Occipital lobe (tissue), 2 donors: ENCODE data around the gene STAG1. TPM values are rescaled to one million over a fixed set of nuclear protein-coding genes. Genes with fewer than 3 reads are reported as not detected.
"Not testable (repeated sequence)": the region's sequence is repeated elsewhere in the genome, so short reads cannot be mapped to it uniquely, and the experiment has no call there.

ENCODE experiments used
- DNase-seq: peaks from one replicate; lab custom pipeline; 2025; lab: John Stamatoyannopoulos, UW
- total RNA-seq: library from RNA; depleted of rRNA; stranded (reverse); fragments of >200 nt; gene quantifications from one replicate; pipeline ENCODE4 v1.2.3, GENCODE V29; 2014

The STAG1 gene
- total RNA-seq, 1 donor from 2014 or later = 80.8 TPM

- no peak for DNase-seq
Observed at GRCh38 chr3:136414476-136414875, 337.7 kb downstream of the STAG1 start.

DNA sequence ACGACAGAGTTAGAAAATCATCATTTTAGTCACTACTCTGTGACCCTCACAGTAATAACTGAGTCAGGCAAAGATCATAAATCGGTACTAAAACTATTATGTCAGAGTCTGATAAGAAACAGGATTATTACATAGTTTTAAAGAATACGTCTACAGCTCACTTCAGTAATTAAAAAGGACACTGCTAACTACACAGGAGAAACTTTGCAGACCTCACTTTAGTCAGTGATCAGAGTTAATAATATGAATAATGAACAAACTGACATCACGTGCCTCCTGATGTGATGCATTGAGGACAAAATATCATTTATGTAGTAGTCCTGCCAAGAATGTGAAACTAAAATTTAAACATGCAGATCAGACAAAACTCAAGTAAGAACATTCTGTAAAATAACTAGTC lies 339.9 kb downstream of the STAG1 start:
- no peak for DNase-seq

DNA sequence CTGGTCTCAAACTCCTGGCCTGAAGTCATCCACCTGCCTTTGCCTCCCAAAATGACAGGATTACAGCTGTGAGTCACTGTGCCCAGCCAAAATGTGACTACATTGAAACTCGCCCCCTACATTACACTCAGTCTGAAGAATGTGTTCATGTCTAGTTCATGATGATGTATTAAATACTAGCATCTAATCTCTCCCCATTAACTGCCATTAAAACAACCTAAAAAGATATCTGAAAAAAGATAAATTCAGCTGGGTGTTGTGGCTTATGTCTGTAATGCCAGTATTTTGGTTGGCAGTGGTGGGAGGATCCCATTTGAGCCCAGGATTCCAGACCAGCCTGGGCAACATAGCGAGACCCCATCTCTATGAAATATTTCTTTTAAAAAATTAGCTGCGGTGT lies 342.6 kb downstream of the STAG1 start:
- no peak for DNase-seq

- DNase-seq = no peak
Observed at GRCh38 chr3:136404056-136404455, 348.1 kb downstream of the STAG1 start.

DNA sequence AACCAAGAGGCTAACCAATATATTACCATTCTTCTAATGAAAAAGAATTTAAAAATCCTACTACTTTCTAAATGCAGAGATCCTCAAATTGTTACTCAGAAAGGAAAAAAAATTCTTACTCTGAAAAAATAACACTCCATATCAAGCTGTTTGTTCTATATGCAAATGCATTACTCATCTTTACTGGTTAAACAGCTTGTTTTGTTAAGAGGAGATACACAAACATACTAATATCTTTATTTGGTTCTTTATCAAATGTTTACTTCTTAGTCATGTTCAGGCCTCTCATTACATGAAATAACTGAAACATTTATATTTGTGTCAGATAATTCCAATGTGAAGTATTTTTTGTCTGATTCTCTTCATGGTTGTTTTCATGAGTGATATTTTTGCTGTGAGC lies 355.3 kb downstream of the STAG1 start:
- DNase-seq = no peak

DNA sequence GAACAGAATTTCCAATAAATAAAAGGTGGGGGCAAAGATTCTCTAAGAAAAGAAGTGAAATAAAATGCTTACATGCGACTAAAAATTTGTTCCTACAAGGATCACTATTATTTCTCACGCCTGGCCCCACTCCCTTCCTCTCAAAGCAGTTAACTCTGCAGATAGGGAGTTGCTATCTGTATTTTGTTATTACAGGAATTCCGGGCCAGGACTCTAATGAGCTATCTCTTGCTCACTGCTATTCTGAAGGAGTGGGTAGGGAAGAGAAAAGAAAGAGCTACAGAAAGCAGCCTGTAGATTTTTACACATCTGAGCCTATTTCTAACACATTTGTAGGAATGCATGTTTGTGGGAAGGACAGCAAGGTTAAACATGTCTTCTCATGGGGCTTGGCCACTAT lies 361.6 kb downstream of the STAG1 start:
- DNase-seq = no peak

- no peak for DNase-seq
Observed at GRCh38 chr3:136387031-136387430, 365.1 kb downstream of the STAG1 start.

DNA sequence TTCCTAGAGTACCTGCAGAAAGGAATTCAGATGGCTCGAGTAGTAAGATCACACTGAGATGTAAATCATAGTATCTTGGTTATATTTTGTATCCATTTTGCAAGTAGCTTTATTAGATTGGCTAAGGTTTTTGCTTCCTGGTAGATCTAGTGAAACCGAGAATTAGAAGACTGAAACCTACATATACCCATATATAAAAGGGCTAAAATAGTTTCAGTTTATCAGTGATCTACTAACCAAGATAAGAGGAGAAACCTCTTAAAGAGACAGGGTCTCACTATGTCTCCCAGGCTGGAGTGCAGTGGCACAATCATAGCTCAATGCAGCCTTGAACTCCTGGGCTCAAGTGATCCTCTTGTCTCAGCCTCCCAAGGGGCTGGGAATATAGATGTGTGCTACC lies 366.7 kb downstream of the STAG1 start:
- no peak for DNase-seq

DNA sequence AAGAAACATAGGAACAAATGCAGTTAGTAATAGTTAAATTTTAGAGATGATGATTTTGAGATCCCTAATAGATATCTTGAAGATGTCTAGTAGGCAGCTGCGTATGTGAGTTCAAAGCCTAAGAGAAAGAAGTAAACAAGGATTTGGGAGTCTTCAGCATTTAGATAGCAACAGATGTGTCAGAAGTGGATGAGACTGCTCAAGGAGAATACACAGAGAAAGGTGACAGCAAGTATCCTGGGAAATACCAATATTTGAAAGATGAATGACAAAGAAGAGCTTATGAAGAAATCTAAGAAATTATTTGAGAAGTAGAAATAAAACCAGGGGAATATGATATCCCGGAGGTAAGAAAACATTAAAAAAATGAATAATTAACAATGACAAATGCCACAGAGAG lies 371.1 kb downstream of the STAG1 start:
- no peak for DNase-seq

- DNase-seq = no peak
Observed at GRCh38 chr3:136380530-136380929, 371.6 kb downstream of the STAG1 start.

DNA sequence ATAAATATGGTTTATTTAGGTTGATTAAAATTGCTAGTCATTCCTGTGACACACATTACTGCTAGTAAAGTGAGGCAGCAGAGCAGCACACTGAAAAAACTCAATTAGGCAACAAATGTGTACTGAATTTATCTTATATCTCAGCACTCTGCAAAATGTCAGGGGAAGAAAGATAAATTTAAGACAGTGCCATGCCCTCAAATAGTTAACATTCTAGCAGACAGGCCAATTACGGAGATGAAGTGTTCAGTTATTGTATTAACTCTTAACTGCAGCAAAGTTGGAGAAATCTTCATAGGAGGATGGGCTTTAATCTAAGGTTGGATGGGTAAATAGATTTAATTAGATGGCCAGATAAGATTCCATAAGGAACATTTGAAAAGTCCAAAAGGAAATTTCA lies 374.2 kb downstream of the STAG1 start:
- DNase-seq = no peak

DNA sequence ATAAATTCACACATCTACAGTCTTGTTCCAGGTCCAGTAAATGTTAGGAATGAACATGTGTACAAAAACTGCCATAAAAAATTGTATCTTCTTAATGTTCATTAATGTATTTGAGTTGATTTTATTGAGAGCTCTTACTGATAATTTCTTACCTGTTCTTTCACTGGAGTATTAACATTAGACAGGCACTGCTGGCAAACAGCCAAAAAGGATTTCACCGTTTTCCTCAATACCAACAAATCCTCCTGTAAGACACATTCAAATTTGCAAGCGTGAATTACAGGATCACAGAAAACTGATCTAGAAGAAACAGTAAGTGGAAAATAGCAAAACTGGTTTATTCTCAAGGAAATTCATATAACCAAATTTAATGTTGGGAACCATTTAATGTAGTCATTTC lies 374.7 kb downstream of the STAG1 start:
- DNase-seq = no peak

- not testable (repeated sequence) for DNase-seq
Observed at GRCh38 chr3:136375800-136376199, 376.4 kb downstream of the STAG1 start.

- DNase-seq = no peak
Observed at GRCh38 chr3:136366289-136366688, 385.9 kb downstream of the STAG1 start.

- DNase-seq = no peak
Observed at GRCh38 chr3:136353461-136353860, 398.7 kb downstream of the STAG1 start.

- DNase-seq = no peak
Observed at GRCh38 chr3:136351905-136352304, 400.3 kb downstream of the STAG1 start.

DNA sequence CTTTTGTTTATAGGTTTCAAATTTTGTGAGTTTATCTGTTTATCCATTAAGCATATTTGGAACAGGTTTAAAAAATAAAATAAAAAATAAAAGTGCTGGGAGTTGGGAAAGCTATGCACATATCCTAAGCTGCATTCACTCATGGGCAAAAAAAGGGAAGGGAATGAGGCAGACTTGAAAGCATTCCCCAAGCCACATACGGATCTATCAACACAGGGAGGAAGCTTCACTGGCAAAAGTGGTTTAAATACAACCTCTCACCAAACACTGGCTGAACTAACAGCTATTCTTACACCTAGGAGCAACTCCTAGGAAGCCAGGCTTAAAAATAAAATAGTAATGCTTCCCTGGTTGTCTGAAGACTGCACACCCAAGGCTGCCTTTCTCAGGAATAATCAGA lies 400.8 kb downstream of the STAG1 start:
- no peak for DNase-seq

DNA sequence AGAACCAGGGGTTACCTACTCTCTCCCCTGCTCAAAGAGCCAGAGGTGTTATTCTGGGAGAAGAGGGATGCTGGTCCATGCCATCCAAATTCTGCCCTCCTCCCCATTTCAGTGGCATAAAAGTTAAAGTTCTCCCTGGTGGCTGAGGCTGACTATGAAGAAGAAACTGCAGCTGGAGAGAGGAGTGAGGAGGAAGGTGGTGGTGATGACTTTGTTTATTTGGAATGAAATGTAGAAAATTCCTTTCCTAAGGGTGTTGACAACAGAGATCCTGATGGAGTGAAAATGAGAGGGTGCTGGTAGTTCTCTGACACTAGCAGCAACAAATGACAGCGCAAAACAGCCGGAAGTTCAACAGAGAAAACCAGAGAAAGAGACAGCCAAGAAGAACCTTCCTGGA lies 401.6 kb downstream of the STAG1 start:
- no peak for DNase-seq

DNA sequence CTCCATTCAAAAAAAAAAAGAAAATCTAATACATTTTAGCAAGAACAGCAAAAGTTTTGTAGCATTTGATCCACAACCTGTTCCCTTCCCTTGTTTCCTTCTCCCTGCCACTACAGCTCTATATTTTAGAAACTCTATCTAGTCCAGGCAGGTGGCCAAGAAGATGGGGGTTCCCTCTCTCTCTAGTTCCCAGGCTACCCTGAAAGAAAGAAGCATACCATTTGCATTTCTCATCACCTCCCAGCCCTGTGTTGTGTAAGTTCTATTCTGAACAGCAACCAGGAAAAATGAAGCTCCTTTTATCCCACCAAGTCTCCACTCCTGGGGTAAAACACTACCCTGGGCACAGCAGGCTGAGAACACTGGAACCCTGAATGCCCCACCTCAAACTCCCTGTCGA lies 402.0 kb downstream of the STAG1 start:
- DNase-seq = no peak

DNA sequence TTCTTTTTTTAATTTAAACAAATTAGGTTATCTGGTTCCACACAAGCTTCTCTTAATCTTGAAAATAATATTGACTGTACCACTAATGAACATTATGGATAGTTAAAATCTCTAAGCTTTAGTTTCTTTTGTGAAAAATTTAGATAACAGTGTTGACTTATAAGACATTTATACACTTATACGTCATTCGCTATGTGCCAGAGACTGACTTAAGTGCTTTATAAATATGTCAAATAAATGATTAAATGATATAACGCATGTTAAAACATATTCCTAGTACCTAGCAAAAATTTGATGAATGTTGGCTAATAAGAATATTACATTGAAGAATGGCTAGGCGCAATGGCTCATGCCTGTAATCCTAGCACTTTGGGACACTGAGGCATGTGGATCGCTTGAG lies 405.7 kb downstream of the STAG1 start:
- DNase-seq = no peak

DNA sequence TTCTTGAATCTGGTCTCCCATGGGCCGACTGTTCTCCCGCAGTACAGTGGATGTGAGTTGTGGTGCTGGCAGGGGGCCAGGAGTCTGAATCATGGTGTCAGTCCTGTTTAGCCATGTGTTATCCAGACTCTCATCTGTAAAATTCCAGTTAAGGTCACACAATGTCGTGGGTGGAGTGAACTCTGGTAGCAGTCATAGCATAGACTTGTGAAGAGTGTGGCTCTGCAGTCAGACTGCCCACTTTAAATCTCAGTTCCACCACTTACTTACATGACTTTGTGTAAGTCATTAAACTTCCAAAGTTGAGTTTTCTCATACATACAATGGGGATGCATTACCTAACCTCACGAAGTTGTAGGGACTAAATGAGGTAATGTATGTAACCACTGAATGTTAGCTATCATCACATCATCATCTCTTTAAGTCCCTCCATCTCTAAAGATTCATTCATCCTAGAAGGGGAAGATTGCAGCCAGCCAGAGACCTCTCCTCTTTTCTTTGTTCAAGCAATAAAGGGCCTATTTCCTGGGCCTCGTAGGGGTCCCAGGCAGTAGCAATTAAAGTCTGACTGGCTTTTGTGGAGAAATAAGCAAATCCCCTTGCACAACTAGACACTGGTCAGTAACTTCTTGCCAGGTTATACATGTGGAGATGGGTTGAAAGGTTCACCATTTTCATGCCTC lies 408.2 kb downstream of the STAG1 start:
- DNase-seq = peak; percentile 13

DNA sequence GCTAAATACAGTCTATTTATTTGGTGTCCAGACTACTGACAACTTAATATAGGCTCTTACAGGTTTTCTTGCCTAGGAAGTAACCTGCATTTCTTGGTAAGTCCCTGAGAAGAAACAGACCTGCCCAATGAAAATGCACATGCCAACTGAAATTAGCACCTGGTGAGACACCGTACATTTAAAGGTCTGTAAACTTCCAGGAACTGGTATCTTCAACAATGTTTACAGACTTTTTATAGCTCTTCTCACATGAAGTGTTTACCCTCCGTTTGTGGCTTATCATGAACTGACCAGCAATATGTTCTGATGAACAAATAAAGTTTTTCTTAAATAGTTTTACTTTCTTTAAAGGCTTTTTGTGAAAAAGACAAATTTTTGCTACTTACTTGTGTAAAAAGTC lies 408.7 kb downstream of the STAG1 start:
- DNase-seq = no peak

- no peak for DNase-seq
Observed at GRCh38 chr3:136336329-136337100, 415.7 kb downstream of the STAG1 start.
